SU-DHL-6 (cell line): ENCODE results near the gene PAX1.

Source experiments
- EZH2phosphoT487 ChIP-seq: fragments of 200-600 bp; sonication (generic), shearing (Covaris generic); conservative IDR thresholded peaks from 2 replicates; pipeline ENCODE4 v1.6.1; 2018; ENCODE audit warnings: mild to moderate bottlenecking, antibody characterized with exemption, low read length, moderate library complexity, mixed read lengths
- TF ChIP-seq, protein P1 (sequence below): fragments of 200-600 bp; sonication (generic); IDR thresholded peaks from one replicate; pipeline ENCODE4 v1.5.1; 2017; ENCODE audit warnings: antibody characterized with exemption, mild to moderate bottlenecking, low read length, moderate library complexity; ENCODE audit not compliant: insufficient read depth, poor library complexity, severe bottlenecking

- TF ChIP-seq, protein P1, sequence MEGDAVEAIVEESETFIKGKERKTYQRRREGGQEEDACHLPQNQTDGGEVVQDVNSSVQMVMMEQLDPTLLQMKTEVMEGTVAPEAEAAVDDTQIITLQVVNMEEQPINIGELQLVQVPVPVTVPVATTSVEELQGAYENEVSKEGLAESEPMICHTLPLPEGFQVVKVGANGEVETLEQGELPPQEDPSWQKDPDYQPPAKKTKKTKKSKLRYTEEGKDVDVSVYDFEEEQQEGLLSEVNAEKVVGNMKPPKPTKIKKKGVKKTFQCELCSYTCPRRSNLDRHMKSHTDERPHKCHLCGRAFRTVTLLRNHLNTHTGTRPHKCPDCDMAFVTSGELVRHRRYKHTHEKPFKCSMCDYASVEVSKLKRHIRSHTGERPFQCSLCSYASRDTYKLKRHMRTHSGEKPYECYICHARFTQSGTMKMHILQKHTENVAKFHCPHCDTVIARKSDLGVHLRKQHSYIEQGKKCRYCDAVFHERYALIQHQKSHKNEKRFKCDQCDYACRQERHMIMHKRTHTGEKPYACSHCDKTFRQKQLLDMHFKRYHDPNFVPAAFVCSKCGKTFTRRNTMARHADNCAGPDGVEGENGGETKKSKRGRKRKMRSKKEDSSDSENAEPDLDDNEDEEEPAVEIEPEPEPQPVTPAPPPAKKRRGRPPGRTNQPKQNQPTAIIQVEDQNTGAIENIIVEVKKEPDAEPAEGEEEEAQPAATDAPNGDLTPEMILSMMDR = no peak
- no peak for TF ChIP-seq EZH2phosphoT487
Observed at GRCh38 chr20:21706261-21707195, 1.1 kb downstream of the PAX1 start.
